GM06990 (cell line): ENCODE results near the gene ALX3.

Experiments
- DNase-seq: peaks from one replicate; pipeline ENCODE4 v3.0.0-alpha.2; 2011; ENCODE audit not compliant: insufficient read length; ENCODE audit errors: extremely low read depth
- H3K27me3 ChIP-seq: replicated peaks from 2 replicates; pipeline ENCODE4 v1.6.0; 2011; ENCODE audit warnings: low read length; ENCODE audit not compliant: control insufficient read depth, insufficient read depth
- H3K36me3 ChIP-seq: 2 replicates; pipeline ENCODE4 v1.5.1; 2011; ENCODE audit warnings: low read length; ENCODE audit not compliant: control insufficient read depth, insufficient read depth
- H3K4me3 ChIP-seq: replicated peaks from 2 replicates; pipeline ENCODE4 v1.5.1; 2011; ENCODE audit warnings: low read depth, mild to moderate bottlenecking, control low read depth, low read length
- TF ChIP-seq, protein P1 (sequence below): IDR thresholded peaks from 2 replicates; pipeline ENCODE4 v1.5.1; 2011; ENCODE audit warnings: low read length, control low read depth, mild to moderate bottlenecking, inconsistent platforms; ENCODE audit not compliant: insufficient read depth, poor library complexity, severe bottlenecking

Gene ALX3

DNA sequence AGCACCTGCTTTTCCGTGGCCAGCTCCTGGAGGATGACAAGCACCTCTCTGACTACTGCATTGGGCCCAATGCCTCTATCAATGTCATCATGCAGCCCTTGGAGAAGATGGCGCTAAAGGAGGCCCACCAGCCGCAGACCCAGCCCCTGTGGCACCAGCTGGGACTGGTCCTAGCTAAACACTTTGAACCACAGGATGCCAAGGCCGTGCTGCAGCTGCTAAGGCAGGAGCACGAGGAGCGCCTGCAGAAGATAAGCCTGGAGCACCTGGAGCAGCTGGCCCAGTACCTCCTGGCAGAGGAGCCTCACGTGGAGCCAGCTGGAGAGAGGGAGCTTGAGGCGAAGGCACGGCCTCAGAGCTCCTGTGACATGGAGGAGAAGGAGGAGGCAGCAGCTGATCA, 42.2 kb upstream of the ALX3 start:
- H3K4me3 ChIP-seq: no peak overlapping the region
- TF ChIP-seq, protein P1, sequence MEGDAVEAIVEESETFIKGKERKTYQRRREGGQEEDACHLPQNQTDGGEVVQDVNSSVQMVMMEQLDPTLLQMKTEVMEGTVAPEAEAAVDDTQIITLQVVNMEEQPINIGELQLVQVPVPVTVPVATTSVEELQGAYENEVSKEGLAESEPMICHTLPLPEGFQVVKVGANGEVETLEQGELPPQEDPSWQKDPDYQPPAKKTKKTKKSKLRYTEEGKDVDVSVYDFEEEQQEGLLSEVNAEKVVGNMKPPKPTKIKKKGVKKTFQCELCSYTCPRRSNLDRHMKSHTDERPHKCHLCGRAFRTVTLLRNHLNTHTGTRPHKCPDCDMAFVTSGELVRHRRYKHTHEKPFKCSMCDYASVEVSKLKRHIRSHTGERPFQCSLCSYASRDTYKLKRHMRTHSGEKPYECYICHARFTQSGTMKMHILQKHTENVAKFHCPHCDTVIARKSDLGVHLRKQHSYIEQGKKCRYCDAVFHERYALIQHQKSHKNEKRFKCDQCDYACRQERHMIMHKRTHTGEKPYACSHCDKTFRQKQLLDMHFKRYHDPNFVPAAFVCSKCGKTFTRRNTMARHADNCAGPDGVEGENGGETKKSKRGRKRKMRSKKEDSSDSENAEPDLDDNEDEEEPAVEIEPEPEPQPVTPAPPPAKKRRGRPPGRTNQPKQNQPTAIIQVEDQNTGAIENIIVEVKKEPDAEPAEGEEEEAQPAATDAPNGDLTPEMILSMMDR: no peak
- H3K36me3 ChIP-seq: no peaks in the 10 kb centered on the region
- peaks cover 9% of the 10 kb centered on the region for H3K27me3 ChIP-seq
- DNase-seq: no peak

DNA sequence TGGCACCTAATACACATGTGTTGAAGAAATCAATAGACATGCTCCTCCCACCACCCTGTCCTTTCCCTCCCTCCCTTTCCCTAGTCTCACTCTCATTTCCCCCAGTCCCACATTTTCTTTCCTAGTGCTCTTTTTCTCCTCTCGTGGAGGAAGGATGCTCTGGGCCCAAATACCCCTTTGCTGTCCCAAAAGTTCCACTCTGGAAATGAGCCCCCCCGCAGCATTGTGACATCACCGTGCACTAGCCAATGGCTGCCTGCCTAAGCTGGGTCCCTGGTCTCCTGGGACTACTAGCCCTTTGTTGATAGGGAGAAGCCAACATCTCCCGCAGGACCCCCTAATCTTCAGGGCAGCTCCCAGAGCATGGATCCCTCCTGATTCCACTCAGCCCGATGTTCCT, 41.7 kb upstream of the ALX3 start, which contains the start of gene UBL4B:
Gene UBL4B, plus strand, starts transcription at position 301 of the 400 bp plus-strand sequence. Its CDS starts 92 bp downstream, at position 393.
- TF ChIP-seq, protein P1: no peak
- DNase-seq: no peak
- no peaks in the 10 kb centered on the region for H3K36me3 ChIP-seq
- no peak within 1 kb of the TSS for H3K4me3 ChIP-seq
- peaks cover 9% of the 10 kb centered on the region for H3K27me3 ChIP-seq

DNA sequence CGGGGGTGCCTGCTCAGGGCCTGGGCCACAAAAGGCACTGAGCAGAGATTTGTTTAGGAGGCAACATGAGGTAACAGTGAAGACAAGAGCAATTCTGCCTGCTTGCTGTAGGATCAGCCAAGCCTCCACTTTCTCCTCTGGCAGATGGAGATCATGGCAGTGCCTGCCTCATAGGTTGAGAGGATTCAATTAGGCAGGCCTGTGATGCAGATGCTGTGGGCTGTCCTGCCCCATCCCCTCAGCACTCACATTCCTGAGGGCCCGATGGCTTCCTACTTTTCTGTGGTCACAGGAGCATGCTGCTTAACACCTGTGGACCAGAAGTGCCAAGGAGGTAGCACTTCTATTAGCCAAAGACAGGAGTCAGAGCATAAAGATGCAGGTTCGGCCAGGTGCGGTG, 40.6 kb upstream of the ALX3 start:
- peaks cover 9% of the 10 kb centered on the region for H3K27me3 ChIP-seq
- H3K36me3 ChIP-seq: no peaks in the 10 kb centered on the region
- no peak overlapping the region for H3K4me3 ChIP-seq
- TF ChIP-seq, protein P1: no peak
- DNase-seq: no peak

DNA sequence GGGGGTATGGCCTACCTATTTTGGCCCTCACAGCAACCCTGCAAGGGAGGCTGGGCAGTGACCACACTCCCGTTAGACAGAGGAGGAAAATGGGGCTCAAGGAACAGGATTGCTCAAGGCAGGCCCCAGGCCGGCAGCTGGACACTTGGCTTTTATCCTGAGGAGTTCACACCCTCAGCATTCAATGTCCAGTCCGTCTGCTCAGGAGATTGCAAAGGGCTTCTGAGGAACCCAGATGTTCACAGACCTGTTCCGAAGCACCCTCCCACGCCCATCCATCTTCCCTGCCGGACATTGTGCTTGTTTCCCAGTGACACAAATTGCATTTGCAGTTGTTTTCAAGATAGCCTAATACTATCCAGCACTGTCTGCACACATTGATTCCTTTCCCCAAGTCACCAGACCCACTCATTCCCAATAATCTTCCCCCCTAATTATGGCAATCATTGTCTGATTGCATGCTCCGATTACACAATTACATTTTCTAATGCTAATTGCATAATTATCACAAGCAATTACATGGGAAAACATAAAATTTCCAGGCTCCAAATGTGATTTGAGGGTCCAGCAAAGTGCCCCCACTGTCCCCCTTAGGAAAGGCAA, 37.5 kb upstream of the ALX3 start:
- TF ChIP-seq, protein P1: no peak
- Histone ChIP-seq H3K27me3 (peaks cover 2% of the 10 kb centered on the region; the same call in 1 of the 2 replicates), H3K4me3 (no peak overlapping the region), H3K36me3 (no peaks in the 10 kb centered on the region)
- no peak for DNase-seq

DNA sequence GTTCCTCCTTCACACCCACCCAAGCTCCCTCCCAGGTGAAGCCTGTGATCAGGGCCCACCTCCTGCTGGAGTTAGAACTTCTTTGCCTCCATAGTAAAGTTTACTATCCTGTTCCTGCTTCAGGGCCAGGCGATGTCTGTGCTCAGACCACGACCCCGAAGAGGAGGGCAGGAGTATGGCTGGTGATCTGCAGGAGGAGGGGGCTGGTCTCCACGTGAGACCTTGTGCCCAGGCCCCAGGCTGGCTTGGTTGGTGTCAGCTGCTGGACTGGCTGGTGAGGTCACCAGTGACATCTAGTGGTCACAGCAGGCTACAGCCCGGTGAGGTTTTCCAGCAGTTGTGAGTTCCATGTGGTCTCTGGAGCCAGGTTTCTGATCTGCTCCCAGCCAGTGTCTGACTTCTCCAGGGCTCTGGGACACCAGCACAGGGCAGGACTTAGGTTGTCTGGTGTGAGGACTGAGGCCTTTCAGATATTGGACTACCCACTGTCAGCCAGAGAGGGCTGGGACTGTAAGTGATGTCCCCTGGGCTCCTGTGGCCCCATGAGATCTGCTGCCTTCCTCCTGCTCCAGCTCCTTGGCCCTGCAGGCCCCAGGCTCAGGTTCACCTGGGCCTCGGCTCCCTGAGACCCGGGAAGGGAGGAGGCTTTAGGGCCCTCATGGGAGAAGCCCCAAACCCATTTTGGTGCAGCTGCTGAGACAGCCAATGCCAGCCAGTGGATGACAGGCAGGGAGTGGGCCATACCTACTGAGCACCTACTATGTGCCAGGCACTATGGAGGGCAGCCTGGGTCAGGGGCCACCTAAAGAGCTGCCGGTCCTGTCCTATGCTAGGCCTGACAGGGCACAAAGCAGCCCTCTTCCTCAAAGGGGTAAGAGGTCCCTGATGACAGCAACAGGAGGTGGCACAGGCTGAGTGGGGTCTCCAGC, 35.8 kb upstream of the ALX3 start:
- no peaks in the 10 kb centered on the region for H3K36me3 ChIP-seq
- H3K4me3 ChIP-seq: no peak overlapping the region
- TF ChIP-seq, protein P1: peak; percentile 92
- no peaks in the 10 kb centered on the region for H3K27me3 ChIP-seq
- DNase-seq: peak; percentile 32
